Stimulated activated CD4-positive, alpha-beta T cell treated with anti-CD3 and anti-CD28 coated beads, Interleukin-15, amount 100 ng/mL, for 1 hour (primary cell): ENCODE results near the gene GAK.
"Not testable (repeated sequence)": the region's sequence is repeated elsewhere in the genome, so short reads cannot be mapped to it uniquely, and the experiment has no call there.

Experiments used
- DNase-seq, 2 donors: peaks; one replicate each; pipeline ENCODE4 v3.0.0-alpha.2; 2020; ENCODE audit warnings: low read depth in 1 of 2, low spot score in 1 of 2

The GAK gene

GRCh38 chr4:952881-953573 lies 20.9 kb upstream of the GAK start:
- DNase-seq, result no peak

- no peak for DNase-seq
Measured at GRCh38 chr4:951594-952468, 19.7 kb upstream of the GAK start.

- no peak for DNase-seq
Measured at GRCh38 chr4:951186-951585, 19.1 kb upstream of the GAK start.

GRCh38 chr4:950136-951020 lies 18.3 kb upstream of the GAK start:
- no peak for DNase-seq

GRCh38 chr4:949656-950055 lies 17.5 kb upstream of the GAK start:
- DNase-seq, result no peak

GRCh38 chr4:948936-949300 lies 16.8 kb upstream of the GAK start:
- no peak for DNase-seq

GRCh38 chr4:948101-948935 lies 16.2 kb upstream of the GAK start:
- DNase-seq, result no peak

- DNase-seq, result no peak
Measured at GRCh38 chr4:947491-947971, 15.4 kb upstream of the GAK start.

- no peak for DNase-seq
Measured at GRCh38 chr4:946517-947471, 14.7 kb upstream of the GAK start.

- DNase-seq, result no peak
Measured at GRCh38 chr4:946103-946450, 14.0 kb upstream of the GAK start.

- no peak for DNase-seq
Measured at GRCh38 chr4:945274-946102, 13.4 kb upstream of the GAK start.

GRCh38 chr4:939508-939907 lies 7.4 kb upstream of the GAK start:
- not testable (repeated sequence) for DNase-seq

- no peak for DNase-seq
Measured at GRCh38 chr4:932713-933070, 576 bp upstream of the GAK start.

- DNase-seq, result no peak
Measured at GRCh38 chr4:931194-931959, 739 bp downstream of the GAK start.

- no peak for DNase-seq
Measured at GRCh38 chr4:930827-931193, 1.3 kb downstream of the GAK start.

- DNase-seq, result no peak
Measured at GRCh38 chr4:930028-930551, 2.0 kb downstream of the GAK start.

- no peak for DNase-seq
Measured at GRCh38 chr4:929096-929765, 2.9 kb downstream of the GAK start.
